GM23248 (cell line): Measurements from ENCODE around the gene ALOXE3.

Source experiments
- EZH2 ChIP-seq: fragments of 200-600 bp; sonication (generic); IDR thresholded peaks from 2 replicates; pipeline ENCODE4 v1.6.1; 2018; ENCODE audit warnings: antibody characterized with exemption, mild to moderate bottlenecking; ENCODE audit not compliant: insufficient read depth, poor library complexity, severe bottlenecking
- EZH2phosphoT487 ChIP-seq: fragments of 200-600 bp; sonication (generic); IDR thresholded peaks from 2 replicates; pipeline ENCODE4 v1.6.1; 2018; ENCODE audit warnings: antibody characterized with exemption, moderate library complexity, mild to moderate bottlenecking, low read depth; ENCODE audit not compliant: insufficient read depth

GRCh38 chr17:8137645-8138373, 19.5 kb upstream of the ALOXE3 start:
- TF ChIP-seq EZH2 (no peak), EZH2phosphoT487 (no peak)
